ENCODE results near the gene ASGR1. TPM values are rescaled to one million over a fixed set of nuclear protein-coding genes. Genes with fewer than 3 reads are reported as not detected.

ASGR1 gene
- total and polyA plus RNA-seq, 4 donors = 127 to 728 (median 471) TPM

- Histone ChIP-seq H3K27ac (ENCODE audit: low read depth in 1 of 2, low read length in 2 of 2) (no peak overlapping the region), H3K27me3 (ENCODE audit: control insufficient read depth in 4 of 4, insufficient read depth in 4 of 4, low read length in 3 of 4) (no peaks in the 10 kb centered on the region), H3K9me3 (ENCODE audit: control insufficient read depth in 4 of 4, low read length in 3 of 4) (no peaks in the 10 kb centered on the region), H3K9ac (ENCODE audit: low read depth in 1 of 2, low read length in 2 of 2) (no peak overlapping the region), H3K36me3 (ENCODE audit: control insufficient read depth in 4 of 4, insufficient read depth in 3 of 4, low read depth in 1 of 4, low read length in 3 of 4) (no peaks in the 10 kb centered on the region), H3K4me3 (ENCODE audit: low read depth in 1 of 3, low read length in 3 of 3) (no peak overlapping the region), H3K4me1 (ENCODE audit: control insufficient read depth in 4 of 4, insufficient read depth in 4 of 4, low read length in 3 of 4) (peaks cover 0 to 3% (median 1%) of the 10 kb centered on the region in 4 donors)
- 84% methylated on average over 10 of the region's 10 CpGs for WGBS
- TF ChIP-seq CTCF (IDR thresholded peaks at IDR 0.05; ENCODE audit: low read depth, low read length, missing input control) (no peak), SP1 (IDR thresholded peaks at IDR 0.05) (no peak), FOXA1 (IDR thresholded peaks at IDR 0.05) (no peak)
- DNase-seq (ENCODE audit: low spot score) = no peak
These were observed 39.8 kb downstream of the ASGR1 start for GRCh38 chr17:7139400-7139799.

- H3K4me1 ChIP-seq (ENCODE audit: control insufficient read depth in 4 of 4, insufficient read depth in 4 of 4, low read length in 3 of 4) = peaks cover 0 to 3% (median 1%) of the 10 kb centered on the region in 4 donors
- H3K36me3 ChIP-seq (ENCODE audit: control insufficient read depth in 4 of 4, insufficient read depth in 3 of 4, low read depth in 1 of 4, low read length in 3 of 4) = no peaks in the 10 kb centered on the region
- no peaks in the 10 kb centered on the region for H3K9me3 ChIP-seq (ENCODE audit: control insufficient read depth in 4 of 4, low read length in 3 of 4)
- H3K9ac ChIP-seq (ENCODE audit: low read depth in 1 of 2, low read length in 2 of 2) = no peak overlapping the region
- 69% methylated on average over 7 of the region's 7 CpGs for WGBS
- H3K4me3 ChIP-seq (ENCODE audit: low read depth in 1 of 3, low read length in 3 of 3) = no peak overlapping the region
- no peaks in the 10 kb centered on the region for H3K27me3 ChIP-seq (ENCODE audit: control insufficient read depth in 4 of 4, insufficient read depth in 4 of 4, low read length in 3 of 4)
- DNase-seq (ENCODE audit: low spot score) = no peak
- TF ChIP-seq SP1 (IDR thresholded peaks at IDR 0.05) (no peak), NR2F2 (IDR thresholded peaks at IDR 0.05) (no peak), REST (IDR thresholded peaks at IDR 0.05) (no peak), FOXA2 (IDR thresholded peaks at IDR 0.05) (no peak), MAX (IDR thresholded peaks at IDR 0.05) (no peak), HNF4G (IDR thresholded peaks at IDR 0.05) (no peak), EGR1 (IDR thresholded peaks at IDR 0.05; ENCODE audit: low read depth in 2 of 2) (no peak), RXRA (IDR thresholded peaks at IDR 0.05) (no peak), JUND (IDR thresholded peaks at IDR 0.05) (no peak), ATF3 (IDR thresholded peaks at IDR 0.05) (no peak), FOXA1 (IDR thresholded peaks at IDR 0.05) (no peak), GABPA (IDR thresholded peaks at IDR 0.05 in 1 of 2, conservative IDR thresholded peaks at IDR 0.05 in 1 of 2) (no peak), RAD21 (IDR thresholded peaks at IDR 0.05) (no peak)
- no peak overlapping the region for H3K27ac ChIP-seq (ENCODE audit: low read depth in 1 of 2, low read length in 2 of 2)
These were observed 40.3 kb downstream of the ASGR1 start for GRCh38 chr17:7138800-7139381.
